HepG2 (cell line): Measurements from ENCODE around the gene STARD13.

Experiments used
- NFE2L2 ChIP-seq: fragments of 150-350 bp; IDR thresholded peaks from 2 replicates; pipeline ENCODE4 v1.6.1; 2014; ENCODE audit warnings: low read length
- SP4 ChIP-seq: sonication (generic); formaldehyde crosslinking; IDR thresholded peaks from 2 replicates; pipeline ENCODE4 v1.8.1; 2023; ENCODE audit warnings: mild to moderate bottlenecking, missing genetic modification reagents
- ZNF766 ChIP-seq: sonication (generic); formaldehyde crosslinking; IDR thresholded peaks from 2 replicates; pipeline ENCODE4 v1.5.0; 2020; ENCODE audit warnings: missing genetic modification reagents, borderline replicate concordance

GRCh38 chr13:33144358-33144784 is 141.2 kb downstream of the STARD13 start:
- TF ChIP-seq NFE2L2 (no peak), ZNF766 (CRISPR knock-in tag) (no peak), SP4 (no peak)
